ENCODE measurements around the gene SYT12.

DNA sequence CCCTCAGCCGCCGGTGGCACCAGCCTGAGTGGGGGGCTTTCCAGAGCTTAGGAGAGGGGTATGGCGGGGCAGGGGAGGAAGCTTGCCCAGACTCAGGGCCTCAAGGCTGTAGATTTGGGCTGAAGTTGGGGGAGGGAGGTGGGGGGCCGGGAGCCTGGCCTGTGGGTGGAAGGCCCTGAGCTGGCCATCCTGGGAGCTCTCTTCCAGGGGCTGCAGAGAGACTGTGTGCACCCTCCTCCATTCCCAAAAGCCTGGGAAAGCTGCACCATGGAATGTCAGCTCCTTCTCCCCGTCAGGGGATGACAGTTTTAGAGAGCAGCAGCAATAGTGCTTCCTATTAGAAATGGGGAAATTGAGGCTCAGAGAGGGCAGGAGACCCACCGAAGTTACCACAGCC, 1.0 kb downstream of the SYT12 start:
- TF ChIP-seq, protein P1, sequence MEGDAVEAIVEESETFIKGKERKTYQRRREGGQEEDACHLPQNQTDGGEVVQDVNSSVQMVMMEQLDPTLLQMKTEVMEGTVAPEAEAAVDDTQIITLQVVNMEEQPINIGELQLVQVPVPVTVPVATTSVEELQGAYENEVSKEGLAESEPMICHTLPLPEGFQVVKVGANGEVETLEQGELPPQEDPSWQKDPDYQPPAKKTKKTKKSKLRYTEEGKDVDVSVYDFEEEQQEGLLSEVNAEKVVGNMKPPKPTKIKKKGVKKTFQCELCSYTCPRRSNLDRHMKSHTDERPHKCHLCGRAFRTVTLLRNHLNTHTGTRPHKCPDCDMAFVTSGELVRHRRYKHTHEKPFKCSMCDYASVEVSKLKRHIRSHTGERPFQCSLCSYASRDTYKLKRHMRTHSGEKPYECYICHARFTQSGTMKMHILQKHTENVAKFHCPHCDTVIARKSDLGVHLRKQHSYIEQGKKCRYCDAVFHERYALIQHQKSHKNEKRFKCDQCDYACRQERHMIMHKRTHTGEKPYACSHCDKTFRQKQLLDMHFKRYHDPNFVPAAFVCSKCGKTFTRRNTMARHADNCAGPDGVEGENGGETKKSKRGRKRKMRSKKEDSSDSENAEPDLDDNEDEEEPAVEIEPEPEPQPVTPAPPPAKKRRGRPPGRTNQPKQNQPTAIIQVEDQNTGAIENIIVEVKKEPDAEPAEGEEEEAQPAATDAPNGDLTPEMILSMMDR (tag by site-specific recombination; IDR thresholded peaks at IDR 0.05), result no peak
- TF ChIP-seq TRIM28 (IDR thresholded peaks at IDR 0.05; ENCODE audit: borderline replicate concordance, low read length) (no peak), ZBTB8A (tag by site-specific recombination; IDR thresholded peaks at IDR 0.05) (no peak)
